Measurements from ENCODE around the gene SLC36A1.
"Not testable (repeated sequence)": the region's sequence is repeated elsewhere in the genome, so short reads cannot be mapped to it uniquely, and the experiment has no call there.

Gene SLC36A1

DNA sequence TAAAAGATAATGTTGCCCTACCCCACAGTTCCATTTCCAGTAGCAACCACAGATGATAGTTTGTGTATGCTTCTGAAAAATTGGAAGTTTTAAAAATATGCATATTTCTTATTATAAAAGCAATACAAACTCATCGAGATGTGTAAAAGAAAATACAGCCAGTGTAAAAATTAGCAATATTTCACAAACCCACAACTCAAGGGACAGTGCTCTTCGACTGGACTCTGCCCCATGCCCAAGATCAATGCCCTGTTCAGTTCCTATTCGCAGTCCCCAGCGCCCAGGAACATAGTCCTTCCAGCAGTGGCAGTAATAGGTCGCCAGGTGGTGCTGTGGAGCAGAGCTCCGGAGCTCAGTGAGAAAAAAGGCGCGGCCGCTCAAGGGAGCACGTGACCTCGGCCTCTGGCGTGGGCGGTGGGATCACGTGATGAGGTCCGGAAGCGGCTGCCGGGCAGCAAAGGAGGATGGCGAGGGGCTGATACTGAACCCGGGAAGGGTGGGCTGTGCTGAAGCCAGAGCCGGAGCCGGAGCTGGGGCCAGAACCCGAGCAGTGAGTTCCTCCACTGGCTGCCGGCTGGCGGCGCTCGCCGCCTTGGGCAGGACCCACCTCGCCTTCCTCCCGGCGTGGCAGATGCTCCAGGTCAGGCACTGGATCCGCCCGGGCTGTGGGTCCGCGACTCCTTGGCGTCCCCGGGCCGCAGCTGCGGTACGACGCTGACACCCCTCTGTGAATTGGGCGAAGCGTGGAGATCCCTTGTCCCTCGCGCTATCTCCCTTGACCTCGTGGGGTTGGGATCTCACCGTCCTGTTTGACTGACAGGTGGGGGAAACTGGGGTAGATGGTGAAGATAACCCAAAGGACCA lies at the start of gene SLC36A1:
Gene SLC36A1, plus strand, starts transcription at position 430 of the 864 bp plus-strand sequence. CDS start 11,190 bp downstream, outside the sequence.
- peak; percentile 69 for DNase-seq

- no peak for DNase-seq
Measured at GRCh38 chr5:151405334-151406160, 41.9 kb upstream of the SLC36A1 start.

GRCh38 chr5:151406322-151406947 lies 41.0 kb upstream of the SLC36A1 start:
- no peak for DNase-seq

DNA sequence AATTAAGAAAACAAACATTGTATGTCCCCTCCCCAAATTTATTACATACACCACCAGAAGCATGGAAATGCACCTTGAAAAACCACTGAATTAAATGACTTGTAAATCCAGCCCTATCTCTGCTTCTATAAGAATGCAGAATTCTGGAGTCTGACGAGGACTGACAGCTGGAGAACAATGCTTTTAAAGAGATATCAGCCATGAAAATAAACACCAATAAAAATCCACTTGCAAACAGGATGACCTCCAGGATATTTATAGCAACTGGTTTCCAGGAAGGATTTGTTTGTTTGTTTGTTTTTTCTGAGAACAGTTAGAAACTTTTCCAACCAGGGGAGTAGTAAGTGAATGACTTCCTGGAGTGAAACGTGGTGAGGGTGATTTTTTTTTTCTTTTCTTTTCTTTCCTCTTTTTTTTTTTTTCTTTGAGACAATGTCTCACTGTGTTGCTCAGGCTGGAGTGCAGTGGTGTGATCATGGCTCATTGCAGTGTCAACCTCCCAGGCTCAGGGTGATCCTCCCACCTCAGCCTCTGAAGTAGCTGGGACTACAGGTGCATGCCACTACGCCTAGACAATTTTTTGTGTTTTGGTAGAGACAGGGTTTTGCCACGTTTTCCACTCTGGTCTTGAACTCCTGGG lies 38.7 kb upstream of the SLC36A1 start:
- no peak for DNase-seq

GRCh38 chr5:151413800-151414199 lies 33.6 kb upstream of the SLC36A1 start:
- DNase-seq, result no peak

GRCh38 chr5:151414536-151414935 lies 32.9 kb upstream of the SLC36A1 start:
- no peak for DNase-seq

- DNase-seq, result no peak
Measured at GRCh38 chr5:151417712-151418111, 29.7 kb upstream of the SLC36A1 start.

DNA sequence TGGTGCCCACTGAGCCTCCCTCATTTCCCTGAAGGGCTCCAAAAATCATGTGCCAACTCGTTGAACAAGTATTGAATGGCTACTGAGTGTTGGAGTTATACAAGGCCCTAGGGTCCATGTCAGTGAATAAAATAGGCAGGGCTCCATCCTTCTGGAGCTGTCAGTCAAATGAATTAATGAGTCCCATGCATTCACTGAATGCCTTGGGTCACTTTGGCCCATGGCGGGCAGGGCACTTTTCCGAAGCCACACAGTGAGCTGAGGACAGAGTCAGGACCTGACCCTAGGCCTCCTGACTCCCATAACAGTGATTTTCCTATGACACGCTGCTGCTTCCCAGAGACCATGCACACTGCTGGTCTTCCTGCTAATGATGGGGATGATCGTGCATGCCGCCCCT lies 27.3 kb upstream of the SLC36A1 start:
- DNase-seq, result no peak

DNA sequence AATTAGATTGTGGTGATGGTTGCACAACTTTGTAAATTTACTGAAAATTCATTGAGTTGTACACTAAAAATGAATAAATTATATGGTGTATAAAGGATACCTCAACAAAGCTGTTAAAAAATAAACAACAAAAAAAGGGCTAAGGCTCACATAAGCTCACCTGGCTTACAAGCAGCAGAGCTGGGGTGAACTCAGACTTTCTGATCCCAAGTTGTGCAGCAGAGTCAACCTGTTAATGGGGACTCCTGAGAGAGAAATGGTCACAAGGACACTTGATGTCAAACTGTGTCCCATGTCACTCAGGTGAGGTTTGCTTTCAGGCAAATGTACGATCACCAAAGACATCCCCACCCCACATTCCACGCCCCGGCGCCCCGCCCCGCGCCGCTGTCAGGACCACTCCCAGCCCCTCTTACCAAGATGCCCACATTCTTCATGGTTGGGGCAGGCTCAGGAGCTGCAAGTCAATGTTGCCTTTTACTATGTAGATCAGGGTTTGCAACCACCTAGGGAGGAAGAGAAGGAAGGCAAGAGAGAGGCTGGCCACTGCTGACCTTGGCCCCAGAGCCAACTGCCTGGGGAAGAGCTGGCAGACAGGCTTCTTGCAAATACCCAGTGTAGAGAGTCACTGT lies 22.4 kb upstream of the SLC36A1 start:
- DNase-seq, result no peak

GRCh38 chr5:151426347-151426746 lies 21.1 kb upstream of the SLC36A1 start:
- not testable (repeated sequence) for DNase-seq

DNA sequence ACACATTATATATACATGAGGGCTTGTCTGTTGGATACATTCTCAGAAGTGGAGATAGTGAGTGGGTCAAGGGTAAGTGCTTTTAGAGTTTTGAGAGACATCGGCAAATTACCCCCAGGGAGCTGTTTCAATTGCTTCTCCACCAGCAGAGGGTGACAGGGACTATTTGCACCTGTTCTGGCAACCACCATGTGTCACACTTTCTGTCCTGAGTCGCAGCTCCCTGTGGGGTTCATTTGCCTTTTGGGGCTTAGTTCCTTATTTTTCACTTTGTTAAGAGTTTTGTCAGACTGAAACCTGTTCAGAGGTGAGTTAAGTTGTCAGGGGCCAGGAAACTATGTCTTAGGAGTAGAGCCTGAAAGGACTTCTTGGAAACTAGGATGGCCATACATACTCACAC lies 20.1 kb upstream of the SLC36A1 start:
- no peak for DNase-seq

DNA sequence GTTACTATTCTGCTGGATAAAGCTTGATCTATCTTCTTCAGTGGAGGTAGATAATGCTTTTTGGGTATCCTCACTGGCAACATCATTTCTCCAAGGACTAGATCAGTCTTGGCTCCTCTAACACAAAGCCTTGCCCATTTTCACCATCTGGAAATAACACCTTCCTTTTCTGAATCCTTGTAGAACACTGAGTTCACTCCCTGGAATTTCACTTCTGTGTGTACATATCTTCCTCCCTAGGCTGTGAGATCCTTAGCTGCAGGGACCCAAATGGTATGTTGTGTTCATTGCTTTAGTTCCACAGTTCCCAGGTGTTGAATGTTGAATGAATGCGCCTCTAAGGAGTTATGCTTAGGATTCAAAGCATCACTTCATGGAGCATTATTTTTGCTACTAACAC lies 16.7 kb upstream of the SLC36A1 start:
- no peak for DNase-seq

DNA sequence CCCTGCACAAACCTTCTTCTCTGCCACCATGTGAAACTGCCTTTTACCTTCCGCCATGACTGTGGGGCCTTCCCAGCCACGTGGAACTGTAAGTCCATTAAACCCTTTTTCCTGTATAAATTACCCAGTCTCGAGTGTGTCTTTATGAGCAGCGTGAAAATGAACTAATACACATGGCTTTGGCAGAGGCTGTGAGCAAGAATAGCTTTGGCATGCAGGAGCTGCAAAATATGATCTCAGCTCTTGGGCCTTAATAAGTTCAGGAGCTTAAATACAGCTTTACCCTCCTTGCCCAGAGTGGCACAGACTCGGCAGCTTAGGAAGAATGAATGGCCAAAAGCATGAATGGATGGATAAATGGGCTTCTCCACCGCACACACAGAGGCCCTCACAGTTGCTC lies 15.7 kb upstream of the SLC36A1 start:
- no peak for DNase-seq

- DNase-seq, result no peak
Measured at GRCh38 chr5:151432210-151432609, 15.2 kb upstream of the SLC36A1 start.

DNA sequence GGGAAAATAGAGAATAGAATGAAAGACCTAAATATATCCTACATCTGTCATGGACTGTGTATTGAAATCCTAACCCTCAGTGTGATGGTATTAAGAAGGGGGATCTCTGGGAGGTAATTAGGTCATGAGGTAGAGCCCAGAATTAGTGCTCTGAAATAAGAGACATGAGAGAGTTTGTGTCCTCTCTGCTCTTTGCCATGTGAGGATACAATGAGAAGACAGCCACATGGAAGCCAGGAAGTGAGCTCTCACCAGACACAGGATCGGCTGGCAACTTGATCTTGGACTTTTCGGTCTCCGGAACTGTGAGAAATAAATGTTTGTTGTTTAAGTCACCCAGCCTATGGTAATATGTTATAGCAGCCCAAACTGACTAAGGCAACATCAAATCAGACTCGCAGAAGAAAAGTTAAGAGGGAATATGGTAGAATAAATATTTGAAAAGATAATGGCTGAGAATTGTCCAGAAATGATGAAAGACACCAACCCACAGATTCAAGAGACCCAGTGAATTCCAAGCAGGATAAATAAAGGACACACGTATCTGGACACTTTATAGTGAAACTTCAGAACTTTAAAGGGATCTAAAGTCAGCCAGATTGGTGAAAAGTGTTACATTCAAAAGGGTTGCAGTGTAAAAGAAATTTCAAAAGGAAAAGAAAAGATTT lies 12.7 kb upstream of the SLC36A1 start:
- no peak for DNase-seq

DNA sequence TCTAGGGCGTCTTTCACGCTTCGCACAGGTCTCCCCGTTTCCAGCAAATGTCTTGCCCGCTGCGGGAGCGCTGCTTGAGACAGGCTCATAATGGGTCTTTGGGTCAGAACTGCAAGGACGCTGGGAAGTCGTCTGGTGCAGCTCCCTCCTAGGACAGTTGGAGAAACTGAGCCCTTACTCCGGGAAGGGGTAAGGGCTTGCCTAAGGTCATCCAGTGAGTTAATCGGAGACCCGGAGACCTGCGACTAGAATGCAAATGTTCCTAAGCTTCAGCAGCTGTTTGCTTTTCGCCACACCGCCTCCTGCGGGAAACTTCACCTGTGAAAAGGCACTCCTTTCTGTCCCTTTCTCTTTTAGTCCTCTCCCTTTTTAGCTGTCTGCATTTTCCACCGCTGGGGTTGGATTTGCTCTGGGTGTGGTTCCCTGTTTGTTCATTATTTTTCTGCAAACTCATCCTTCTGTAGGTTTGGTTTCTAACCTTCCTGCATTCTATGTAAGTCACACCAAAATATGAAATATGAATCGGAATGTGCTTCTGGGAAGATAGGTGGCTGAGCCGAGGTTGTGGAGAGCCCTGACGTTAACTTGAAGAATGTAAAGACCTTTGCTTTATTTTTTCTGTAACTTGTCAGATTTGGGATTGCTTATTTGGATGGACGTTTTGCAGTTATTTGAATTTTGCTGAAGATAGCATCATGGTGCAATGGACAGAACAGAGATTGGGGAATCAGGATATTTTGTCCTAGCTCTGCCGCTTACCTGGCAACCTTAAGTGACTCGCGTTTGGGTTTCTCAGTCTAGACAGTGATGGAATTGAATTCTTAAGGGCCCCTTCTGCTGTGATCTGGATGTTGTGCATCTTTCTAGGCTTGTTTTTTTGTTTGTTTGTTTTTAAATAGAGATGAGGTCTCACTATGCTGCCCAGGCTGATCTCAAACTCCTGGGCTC lies 909 bp downstream of the SLC36A1 start:
- DNase-seq, result no peak

- DNase-seq, result no peak
Measured at GRCh38 chr5:151449297-151449696, 1.9 kb downstream of the SLC36A1 start.

GRCh38 chr5:151449839-151450238 lies 2.4 kb downstream of the SLC36A1 start:
- no peak for DNase-seq

DNA sequence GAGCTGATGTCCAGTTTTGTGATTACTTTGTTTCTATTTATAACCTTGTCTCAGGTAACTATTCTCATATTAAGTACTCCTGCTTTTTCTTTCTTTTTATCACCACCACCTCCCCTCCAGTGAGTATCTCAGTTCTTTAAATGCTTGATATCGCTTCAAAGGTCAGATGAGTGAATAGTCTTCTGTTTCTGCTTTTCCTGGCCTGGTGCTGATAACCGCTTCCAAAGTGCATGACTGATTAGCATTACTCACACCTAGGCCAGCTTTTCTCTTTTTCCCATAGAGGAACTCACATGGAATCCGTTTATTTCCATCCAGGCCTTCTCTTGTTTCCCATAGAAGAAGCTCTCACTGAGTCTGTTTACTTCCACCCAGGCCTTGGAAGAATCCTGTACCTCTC lies 3.2 kb downstream of the SLC36A1 start:
- no peak for DNase-seq

- DNase-seq, result no peak
Measured at GRCh38 chr5:151451626-151452520, 4.5 kb downstream of the SLC36A1 start.

Data from NCI-H446 treated with DMSO at 0.1 percent for 48 hours (cell line).